Measurements from ENCODE around the gene SLC35F3. TPM values are rescaled to one million over a fixed set of nuclear protein-coding genes. Genes with fewer than 3 reads are reported as not detected.

SLC35F3 gene
- total RNA-seq, 2 experiments from 2014 or later, result 7.5 to 8.1 TPM

DNA sequence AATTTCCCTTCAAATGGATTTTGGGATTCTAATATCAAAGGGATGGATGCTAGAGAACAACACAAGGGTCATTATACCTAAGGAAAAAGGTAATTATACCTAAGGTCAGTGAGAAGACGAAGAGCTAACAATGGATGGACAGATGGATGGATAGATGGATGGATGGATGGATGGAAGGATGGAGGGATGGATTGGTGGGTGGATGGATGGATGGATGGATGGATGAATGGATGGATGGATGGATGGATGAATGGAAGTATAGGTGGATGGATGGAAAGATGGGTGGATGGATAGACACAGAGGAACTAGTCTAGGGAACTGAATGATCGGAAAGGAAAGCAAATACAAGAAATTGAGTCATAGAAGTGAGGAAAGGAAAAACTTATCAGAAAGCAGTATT, 34.0 kb downstream of the SLC35F3 start:
- DNase-seq, result no peak
- Mint-ChIP-seq H3K4me1 (no peaks in the 10 kb centered on the region), H3K9me3 (no peaks in the 10 kb centered on the region), H3K36me3 (no peaks in the 10 kb centered on the region), H3K27me3 (peaks cover 22% of the 10 kb centered on the region), H3K4me3 (no peak overlapping the region), H3K27ac (no peak overlapping the region)

DNA sequence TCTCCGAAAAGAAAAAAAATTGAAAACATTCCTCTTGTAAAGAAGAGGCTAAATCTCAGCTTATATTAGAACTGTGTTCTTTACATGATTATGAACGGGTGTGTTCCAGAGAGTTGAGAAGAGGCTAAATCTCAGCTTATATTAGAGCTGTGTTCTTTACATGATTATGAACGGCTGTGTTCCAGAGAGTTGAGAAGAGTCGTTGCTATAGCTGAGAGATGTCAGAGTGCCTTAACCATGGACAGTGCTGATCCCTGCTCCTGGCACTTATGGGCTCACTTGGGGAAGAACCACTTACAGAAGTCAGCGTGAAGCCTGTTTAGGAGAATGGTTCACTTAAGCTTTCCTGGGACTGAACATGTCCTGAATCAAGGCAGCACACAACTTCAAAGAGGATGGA, 35.0 kb downstream of the SLC35F3 start:
- Mint-ChIP-seq H3K36me3 (no peaks in the 10 kb centered on the region), H3K4me1 (no peaks in the 10 kb centered on the region), H3K27me3 (peaks cover 24% of the 10 kb centered on the region), H3K9me3 (no peaks in the 10 kb centered on the region), H3K4me3 (no peak overlapping the region), H3K27ac (no peak overlapping the region)
- DNase-seq, result no peak

GRCh38 chr1:233940908-233941307, 36.4 kb downstream of the SLC35F3 start:
- Mint-ChIP-seq H3K4me1 (no peaks in the 10 kb centered on the region), H3K9me3 (no peaks in the 10 kb centered on the region), H3K27me3 (peaks cover 20% of the 10 kb centered on the region)

GRCh38 chr1:233944601-233945000, 40.1 kb downstream of the SLC35F3 start:
- Mint-ChIP-seq H3K9me3 (no peaks in the 10 kb centered on the region), H3K27me3 (peaks cover 10% of the 10 kb centered on the region), H3K4me3 (no peak overlapping the region), H3K4me1 (no peaks in the 10 kb centered on the region), H3K36me3 (no peaks in the 10 kb centered on the region), H3K27ac (no peak overlapping the region)
- DNase-seq, result no peak

More at GRCh38 chr1:233940908-233941307, 36.4 kb downstream of the SLC35F3 start:
- Mint-ChIP-seq H3K27ac (no peak overlapping the region), H3K36me3 (no peaks in the 10 kb centered on the region), H3K4me3 (no peak overlapping the region)
- no peak for DNase-seq

GRCh38 chr1:233945573-233945972, 41.1 kb downstream of the SLC35F3 start:
- H3K27me3 Mint-ChIP-seq, result peaks cover 10% of the 10 kb centered on the region
- no peak overlapping the region for H3K4me3 Mint-ChIP-seq
- no peaks in the 10 kb centered on the region for H3K9me3 Mint-ChIP-seq
- H3K36me3 Mint-ChIP-seq, result no peaks in the 10 kb centered on the region
- DNase-seq, result no peak
- H3K4me1 Mint-ChIP-seq, result no peaks in the 10 kb centered on the region
- H3K27ac Mint-ChIP-seq, result no peak overlapping the region

DNA sequence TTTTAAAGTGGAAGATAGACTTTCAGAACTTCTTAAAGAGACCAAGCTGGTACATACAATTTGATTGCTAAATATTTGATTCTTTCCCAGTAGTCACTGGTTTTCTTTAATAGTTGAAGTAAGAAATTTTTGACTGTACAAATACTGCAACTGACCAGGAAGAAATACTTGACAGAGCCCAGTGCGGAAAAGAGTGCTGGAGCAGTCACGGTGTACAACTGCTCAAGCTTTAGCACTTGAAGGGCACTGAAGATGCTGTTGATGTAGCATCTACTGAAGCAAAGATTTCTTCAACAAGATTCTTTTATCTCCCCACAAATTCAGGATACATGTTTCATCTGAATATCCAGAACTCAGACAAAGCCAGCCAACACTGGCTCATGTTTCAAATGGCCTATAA, 41.5 kb downstream of the SLC35F3 start:
- Mint-ChIP-seq H3K36me3 (no peaks in the 10 kb centered on the region), H3K27me3 (peaks cover 10% of the 10 kb centered on the region), H3K27ac (no peak overlapping the region), H3K4me1 (no peaks in the 10 kb centered on the region), H3K9me3 (no peaks in the 10 kb centered on the region), H3K4me3 (no peak overlapping the region)
- DNase-seq, result no peak

- Mint-ChIP-seq H3K27ac (no peak overlapping the region), H3K36me3 (no peaks in the 10 kb centered on the region), H3K4me1 (no peaks in the 10 kb centered on the region), H3K4me3 (no peak overlapping the region), H3K27me3 (peaks cover 10% of the 10 kb centered on the region), H3K9me3 (peaks cover 3% of the 10 kb centered on the region)
- DNase-seq, result no peak
These were observed 42.2 kb downstream of the SLC35F3 start for GRCh38 chr1:233946724-233947123.

DNA sequence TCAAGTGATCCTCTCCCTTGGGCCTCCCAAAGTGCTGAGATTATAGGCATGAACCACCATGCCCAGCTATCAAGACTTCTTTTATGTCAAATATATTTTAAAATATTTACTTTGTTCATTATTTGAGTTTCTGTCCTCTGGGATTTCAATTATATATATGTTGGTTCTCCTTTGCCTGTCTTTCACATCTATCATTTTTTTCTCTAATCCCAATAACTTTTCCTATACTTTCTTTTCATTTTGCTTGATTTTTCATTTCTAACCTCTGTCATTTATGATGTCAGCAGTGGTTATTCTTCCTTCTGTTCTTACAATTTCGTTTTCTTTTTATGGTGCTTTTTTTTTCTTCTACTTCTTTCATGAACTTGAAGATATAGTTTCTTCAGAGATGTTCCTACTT, 47.3 kb downstream of the SLC35F3 start:
- DNase-seq, result no peak
- no peaks in the 10 kb centered on the region for H3K4me1 Mint-ChIP-seq
- no peaks in the 10 kb centered on the region for H3K36me3 Mint-ChIP-seq
- peaks cover 9% of the 10 kb centered on the region for H3K9me3 Mint-ChIP-seq
- H3K27me3 Mint-ChIP-seq, result peaks cover 4% of the 10 kb centered on the region
- no peak overlapping the region for H3K27ac Mint-ChIP-seq
- H3K4me3 Mint-ChIP-seq, result no peak overlapping the region

GRCh38 chr1:233957691-233958090, 53.2 kb downstream of the SLC35F3 start:
- Mint-ChIP-seq H3K4me1 (no peaks in the 10 kb centered on the region), H3K9me3 (peaks cover 2% of the 10 kb centered on the region), H3K4me3 (no peak overlapping the region), H3K27me3 (no peaks in the 10 kb centered on the region), H3K27ac (no peak overlapping the region), H3K36me3 (no peaks in the 10 kb centered on the region)
- DNase-seq, result no peak

DNA sequence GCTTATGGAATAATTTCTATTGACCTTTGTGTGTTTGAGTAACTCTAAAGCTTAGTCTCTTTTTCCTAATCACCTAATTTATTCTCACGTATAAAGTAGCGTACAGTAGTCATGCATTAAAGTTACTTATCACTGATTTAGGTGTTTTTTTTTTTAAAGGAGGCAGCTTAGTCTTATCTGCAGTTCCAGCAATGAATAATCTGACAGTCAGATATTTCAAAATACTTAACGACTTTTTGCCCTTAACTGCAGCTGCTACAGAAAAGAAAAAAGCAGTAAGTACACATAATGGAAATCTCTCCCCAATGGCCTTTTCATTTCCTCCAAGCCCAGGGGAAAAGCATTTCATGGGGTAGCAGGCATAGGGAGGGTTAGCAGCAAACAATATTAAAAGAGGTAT, 54.6 kb downstream of the SLC35F3 start:
- DNase-seq, result no peak
- H3K4me3 Mint-ChIP-seq, result no peak overlapping the region
- no peaks in the 10 kb centered on the region for H3K27me3 Mint-ChIP-seq

GRCh38 chr1:233959971-233960370, 55.5 kb downstream of the SLC35F3 start:
- no peaks in the 10 kb centered on the region for H3K36me3 Mint-ChIP-seq
- no peak overlapping the region for H3K4me3 Mint-ChIP-seq
- H3K9me3 Mint-ChIP-seq, result peaks cover 2% of the 10 kb centered on the region
- no peak overlapping the region for H3K27ac Mint-ChIP-seq
- no peak for DNase-seq
- no peaks in the 10 kb centered on the region for H3K27me3 Mint-ChIP-seq
- H3K4me1 Mint-ChIP-seq, result no peaks in the 10 kb centered on the region

More for the DNA sequence above, 54.6 kb downstream of the SLC35F3 start:
- H3K27ac Mint-ChIP-seq, result no peak overlapping the region
- H3K36me3 Mint-ChIP-seq, result no peaks in the 10 kb centered on the region
- no peaks in the 10 kb centered on the region for H3K4me1 Mint-ChIP-seq
- H3K9me3 Mint-ChIP-seq, result peaks cover 2% of the 10 kb centered on the region

DNA sequence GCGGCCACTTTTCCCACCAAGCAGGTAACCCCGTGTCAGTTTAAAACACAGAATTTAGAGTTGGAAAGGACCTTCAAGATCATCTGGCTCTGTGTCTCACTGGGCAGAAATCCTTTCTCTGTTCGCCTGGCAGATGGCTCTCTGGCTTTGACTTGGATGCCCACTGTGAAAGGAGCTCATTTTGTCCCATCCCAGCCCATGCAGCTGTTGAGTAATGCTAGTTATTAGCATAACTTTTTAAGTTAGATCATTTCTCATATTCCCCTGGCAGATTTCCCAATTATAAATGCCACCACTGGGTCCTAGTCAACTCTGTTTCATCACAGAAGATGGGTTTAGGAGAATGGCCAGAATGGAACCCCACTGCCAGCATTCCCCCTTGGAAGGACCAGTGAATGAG, 55.9 kb downstream of the SLC35F3 start:
- Mint-ChIP-seq H3K27ac (no peak overlapping the region), H3K36me3 (no peaks in the 10 kb centered on the region), H3K27me3 (no peaks in the 10 kb centered on the region), H3K9me3 (peaks cover 2% of the 10 kb centered on the region), H3K4me3 (no peak overlapping the region), H3K4me1 (no peaks in the 10 kb centered on the region)
- DNase-seq, result no peak

DNA sequence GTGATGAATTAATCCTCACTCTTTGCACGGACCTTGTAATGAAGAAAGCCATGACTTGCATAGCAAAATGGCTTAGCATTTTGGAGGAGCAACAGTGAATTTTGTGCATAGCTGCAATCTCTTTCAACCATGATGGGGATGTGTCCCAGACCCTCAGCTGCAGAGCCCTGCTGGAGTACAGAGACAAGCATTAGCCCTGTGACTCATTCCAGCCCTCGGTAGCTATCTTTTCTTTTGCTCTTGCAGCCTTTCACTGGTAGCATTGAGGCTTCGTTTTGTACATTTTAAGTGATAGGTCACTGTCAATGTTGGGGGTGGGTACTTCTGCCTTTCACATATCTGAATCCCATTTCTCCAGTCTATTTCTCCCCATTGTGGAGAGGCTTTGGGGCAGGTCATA, 58.4 kb downstream of the SLC35F3 start:
- Mint-ChIP-seq H3K36me3 (no peaks in the 10 kb centered on the region), H3K27me3 (no peaks in the 10 kb centered on the region), H3K27ac (no peak overlapping the region), H3K9me3 (peaks cover 3% of the 10 kb centered on the region), H3K4me1 (no peaks in the 10 kb centered on the region), H3K4me3 (no peak overlapping the region)
- DNase-seq, result no peak

DNA sequence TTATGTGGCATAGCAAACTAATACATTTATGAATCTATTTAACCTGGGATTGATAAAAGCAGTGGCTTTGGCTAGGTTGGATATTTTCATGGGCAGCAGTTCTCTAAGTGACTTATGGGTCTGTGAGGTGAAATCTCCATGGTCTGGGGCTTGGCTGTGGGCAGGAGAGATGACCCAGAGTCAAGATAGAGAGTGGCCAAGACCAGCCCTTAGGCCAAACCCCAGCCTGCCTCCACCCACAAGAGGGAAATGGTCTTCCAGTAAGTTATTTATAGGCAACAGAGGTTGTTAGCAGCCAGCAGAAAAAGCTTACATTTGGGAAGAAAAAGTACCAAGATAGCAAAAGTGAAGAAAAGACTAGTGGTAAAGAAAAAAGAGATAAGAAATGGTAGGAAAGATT, 61.4 kb downstream of the SLC35F3 start:
- Mint-ChIP-seq H3K4me3 (no peak overlapping the region), H3K9me3 (peaks cover 2% of the 10 kb centered on the region), H3K4me1 (no peaks in the 10 kb centered on the region), H3K27ac (no peak overlapping the region), H3K36me3 (no peaks in the 10 kb centered on the region), H3K27me3 (peaks cover 3% of the 10 kb centered on the region)
- DNase-seq, result no peak

DNA sequence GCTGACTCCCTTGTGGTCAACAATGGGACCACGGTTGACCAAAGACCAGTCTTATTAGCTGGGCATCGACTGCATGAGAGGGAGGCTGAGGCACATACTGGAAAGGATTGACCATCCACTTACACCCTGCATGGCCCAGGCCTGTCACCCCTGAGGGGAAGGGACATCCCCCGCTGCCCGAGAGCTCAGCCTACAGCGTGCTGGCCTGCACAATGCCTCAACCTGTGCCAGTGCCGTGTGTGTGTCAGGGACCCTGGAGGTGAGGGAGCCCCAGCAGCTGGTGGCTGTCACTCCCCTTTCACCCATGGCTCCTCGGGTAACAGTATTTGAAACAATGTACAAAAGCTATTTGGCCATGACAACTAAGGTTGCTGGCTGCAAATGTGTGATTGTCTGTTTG, 67.3 kb downstream of the SLC35F3 start:
- no peak overlapping the region for H3K4me3 Mint-ChIP-seq

DNA sequence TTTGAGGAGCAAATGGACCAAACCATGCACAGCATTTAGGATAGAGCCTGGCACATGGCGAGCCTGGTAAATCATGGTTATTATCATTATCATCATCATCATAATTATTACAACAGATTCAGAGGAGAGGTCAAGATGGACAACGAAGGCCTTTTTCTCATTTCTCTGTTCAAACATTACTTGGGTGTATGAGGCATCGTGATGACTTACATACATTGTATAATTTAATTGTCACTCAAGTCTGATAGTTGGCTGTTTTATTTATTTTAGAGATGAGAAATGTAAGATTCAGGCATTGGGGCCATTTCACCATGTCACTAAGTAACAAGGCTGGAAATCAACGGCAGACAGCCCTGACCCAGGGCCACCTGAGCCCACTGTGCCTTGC, 68.1 kb downstream of the SLC35F3 start:
- H3K9me3 Mint-ChIP-seq, result no peaks in the 10 kb centered on the region
- no peaks in the 10 kb centered on the region for H3K4me1 Mint-ChIP-seq
- no peak overlapping the region for H3K27ac Mint-ChIP-seq
- H3K36me3 Mint-ChIP-seq, result no peaks in the 10 kb centered on the region
- no peak overlapping the region for H3K4me3 Mint-ChIP-seq
- H3K27me3 Mint-ChIP-seq, result peaks cover 3% of the 10 kb centered on the region
- no peak for DNase-seq

More for the DNA sequence above, 67.3 kb downstream of the SLC35F3 start:
- Mint-ChIP-seq H3K9me3 (no peaks in the 10 kb centered on the region), H3K36me3 (no peaks in the 10 kb centered on the region), H3K27me3 (peaks cover 3% of the 10 kb centered on the region), H3K4me1 (no peaks in the 10 kb centered on the region), H3K27ac (no peak overlapping the region)
- no peak for DNase-seq

All from activated naive CD8-positive, alpha-beta T cell treated with anti-CD3 and anti-CD28 coated beads for 36 hours (primary cell).